Mammary epithelial cell (primary cell): Measurements from ENCODE around the gene SH3GL1.

ENCODE experiments used
- EZH2 ChIP-seq: IDR thresholded peaks from 2 replicates; pipeline ENCODE4 v1.6.1; 2012; ENCODE audit warnings: low read length, inconsistent platforms, borderline replicate concordance
- TF ChIP-seq, protein P1 (sequence below), 2 donors: IDR thresholded peaks in 1 of 2; conservative IDR thresholded peaks in 1 of 2; 2 replicates each; pipeline ENCODE4 v1.5.1; 2011 to 2012; ENCODE audit warnings: inconsistent platforms in 2 of 2, low read length in 2 of 2, mild to moderate bottlenecking in 2 of 2, control low read depth in 1 of 2, low read depth in 1 of 2; ENCODE audit not compliant: insufficient read depth in 1 of 2; ENCODE audit errors: extremely low read depth in 1 of 2

DNA sequence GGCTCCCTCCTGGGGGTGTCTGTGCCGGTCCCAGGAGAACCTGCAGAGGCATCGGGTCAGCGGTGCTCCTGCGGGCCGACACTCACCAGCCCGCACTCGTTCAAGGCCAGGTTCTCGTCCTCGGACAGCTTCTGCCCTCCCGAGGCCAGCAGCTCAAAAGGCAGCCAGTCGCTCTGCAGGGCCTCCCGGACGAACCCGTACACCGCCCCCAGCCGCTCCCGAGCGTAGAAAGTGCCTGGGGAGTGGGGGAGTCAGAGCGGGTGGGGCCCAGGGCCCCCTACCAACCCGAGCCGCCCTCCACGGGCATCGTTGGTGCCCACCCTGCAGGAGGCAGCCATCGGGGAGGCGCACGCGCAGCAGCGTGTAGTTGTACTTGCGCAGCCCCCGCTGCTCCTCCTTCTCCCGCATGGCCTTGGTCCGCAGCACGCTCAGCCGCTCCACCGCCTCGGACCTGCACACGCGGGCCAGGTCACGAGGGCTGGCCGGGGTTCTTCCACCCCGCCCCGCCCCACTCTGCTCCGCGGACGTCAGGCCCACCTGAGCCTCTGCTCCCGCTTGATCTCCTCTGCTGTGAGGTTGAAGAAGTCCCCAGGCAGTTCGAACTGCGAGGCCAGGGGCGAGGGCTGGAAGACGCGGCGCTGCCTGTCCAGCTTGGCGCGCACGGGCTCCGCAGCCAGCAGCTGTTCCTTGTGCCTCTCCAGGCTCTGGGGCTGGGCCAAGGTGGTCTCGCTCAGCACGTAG lies 45.8 kb upstream of the SH3GL1 start:
- TF ChIP-seq, protein P1, sequence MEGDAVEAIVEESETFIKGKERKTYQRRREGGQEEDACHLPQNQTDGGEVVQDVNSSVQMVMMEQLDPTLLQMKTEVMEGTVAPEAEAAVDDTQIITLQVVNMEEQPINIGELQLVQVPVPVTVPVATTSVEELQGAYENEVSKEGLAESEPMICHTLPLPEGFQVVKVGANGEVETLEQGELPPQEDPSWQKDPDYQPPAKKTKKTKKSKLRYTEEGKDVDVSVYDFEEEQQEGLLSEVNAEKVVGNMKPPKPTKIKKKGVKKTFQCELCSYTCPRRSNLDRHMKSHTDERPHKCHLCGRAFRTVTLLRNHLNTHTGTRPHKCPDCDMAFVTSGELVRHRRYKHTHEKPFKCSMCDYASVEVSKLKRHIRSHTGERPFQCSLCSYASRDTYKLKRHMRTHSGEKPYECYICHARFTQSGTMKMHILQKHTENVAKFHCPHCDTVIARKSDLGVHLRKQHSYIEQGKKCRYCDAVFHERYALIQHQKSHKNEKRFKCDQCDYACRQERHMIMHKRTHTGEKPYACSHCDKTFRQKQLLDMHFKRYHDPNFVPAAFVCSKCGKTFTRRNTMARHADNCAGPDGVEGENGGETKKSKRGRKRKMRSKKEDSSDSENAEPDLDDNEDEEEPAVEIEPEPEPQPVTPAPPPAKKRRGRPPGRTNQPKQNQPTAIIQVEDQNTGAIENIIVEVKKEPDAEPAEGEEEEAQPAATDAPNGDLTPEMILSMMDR (conservative IDR thresholded peaks at IDR 0.05 in 1 of 2, IDR thresholded peaks at IDR 0.05 in 1 of 2; ENCODE audit: extremely low read depth in 1 of 2, insufficient read depth in 1 of 2, low read depth in 1 of 2, low read length in 2 of 2) = no peak
- TF ChIP-seq EZH2 = no peak
